Stimulated activated memory B cell treated with anti-CD40 and anti-IgM and Interleukin-4, amounts not matched to agents 10 μg/mL and 1 μg/mL and 100 μg/mL, for 72 hours (primary cell): ENCODE measurements around the gene HP1BP3.
A peak's percentile ranks its signal among the peaks of the same experiment; 100 is the strongest.
"Not testable (repeated sequence)": the region's sequence is repeated elsewhere in the genome, so short reads cannot be mapped to it uniquely, and the experiment has no call there.

Experiments used
- ATAC-seq: fragments of 150-1000 bp; cut with Tn5 transposase; 2 replicates; pipeline ENCODE4 v1.10.0; 2021
- H3K27ac Mint-ChIP-seq: one replicate; pipeline ENCODE4 v1.8.0; 2022; ENCODE audit warnings: mild to moderate bottlenecking, mixed read lengths
- H3K27me3 Mint-ChIP-seq: one replicate; pipeline ENCODE4 v1.8.0; 2022; ENCODE audit warnings: mixed read lengths
- H3K36me3 Mint-ChIP-seq: one replicate; pipeline ENCODE4 v1.8.0; 2022; ENCODE audit warnings: mixed read lengths
- H3K4me1 Mint-ChIP-seq: one replicate; pipeline ENCODE4 v1.8.0; 2022; ENCODE audit warnings: mixed read lengths
- H3K4me3 Mint-ChIP-seq: one replicate; pipeline ENCODE4 v1.8.0; 2022; ENCODE audit warnings: mild to moderate bottlenecking, moderate library complexity, mixed read lengths
- H3K9me3 Mint-ChIP-seq: one replicate; pipeline ENCODE4 v1.8.0; 2022; ENCODE audit warnings: mixed read lengths

HP1BP3 gene

GRCh38 chr1:20726118-20726911 lies 60.8 kb downstream of the HP1BP3 start:
- Mint-ChIP-seq H3K27me3 (peaks cover 38% of the 10 kb centered on the region), H3K27ac (no peak overlapping the region), H3K9me3 (no peaks in the 10 kb centered on the region), H3K4me1 (peaks cover 16% of the 10 kb centered on the region), H3K4me3 (no peak overlapping the region), H3K36me3 (no peaks in the 10 kb centered on the region)
- ATAC-seq: no peak

- no peaks in the 10 kb centered on the region for H3K36me3 Mint-ChIP-seq
- ATAC-seq: no peak
- no peaks in the 10 kb centered on the region for H3K9me3 Mint-ChIP-seq
- peaks cover 8% of the 10 kb centered on the region for H3K4me1 Mint-ChIP-seq
- H3K27me3 Mint-ChIP-seq: peaks cover 31% of the 10 kb centered on the region
- no peak overlapping the region for H3K27ac Mint-ChIP-seq
- no peak overlapping the region for H3K4me3 Mint-ChIP-seq
Observed at GRCh38 chr1:20725189-20726117, 61.7 kb downstream of the HP1BP3 start.

- H3K36me3 Mint-ChIP-seq: no peaks in the 10 kb centered on the region
- no peak overlapping the region for H3K27ac Mint-ChIP-seq
- ATAC-seq: no peak
- H3K9me3 Mint-ChIP-seq: no peaks in the 10 kb centered on the region
- H3K4me3 Mint-ChIP-seq: no peak overlapping the region
- H3K27me3 Mint-ChIP-seq: peaks cover 22% of the 10 kb centered on the region
- no peaks in the 10 kb centered on the region for H3K4me1 Mint-ChIP-seq
Observed at GRCh38 chr1:20724364-20725188, 62.5 kb downstream of the HP1BP3 start.

GRCh38 chr1:20723537-20724363 lies 63.4 kb downstream of the HP1BP3 start:
- H3K9me3 Mint-ChIP-seq: no peaks in the 10 kb centered on the region
- no peak overlapping the region for H3K4me3 Mint-ChIP-seq
- no peak overlapping the region for H3K27ac Mint-ChIP-seq
- peaks cover 18% of the 10 kb centered on the region for H3K27me3 Mint-ChIP-seq
- no peaks in the 10 kb centered on the region for H3K4me1 Mint-ChIP-seq
- no peaks in the 10 kb centered on the region for H3K36me3 Mint-ChIP-seq
- ATAC-seq: no peak

- H3K27ac Mint-ChIP-seq: no peak overlapping the region
- H3K27me3 Mint-ChIP-seq: peaks cover 18% of the 10 kb centered on the region
- no peak for ATAC-seq
- H3K9me3 Mint-ChIP-seq: no peaks in the 10 kb centered on the region
- no peaks in the 10 kb centered on the region for H3K36me3 Mint-ChIP-seq
- no peak overlapping the region for H3K4me3 Mint-ChIP-seq
- H3K4me1 Mint-ChIP-seq: peaks cover 2% of the 10 kb centered on the region
Observed at GRCh38 chr1:20723159-20723536, 64.0 kb downstream of the HP1BP3 start.

GRCh38 chr1:20721117-20722061 lies 65.7 kb downstream of the HP1BP3 start:
- ATAC-seq: no peak
- H3K27ac Mint-ChIP-seq: no peak overlapping the region

GRCh38 chr1:20720631-20721091 lies 66.4 kb downstream of the HP1BP3 start:
- Mint-ChIP-seq H3K4me3 (no peak overlapping the region), H3K36me3 (no peaks in the 10 kb centered on the region), H3K27me3 (peaks cover 33% of the 10 kb centered on the region), H3K27ac (no peak overlapping the region), H3K4me1 (peaks cover 5% of the 10 kb centered on the region), H3K9me3 (no peaks in the 10 kb centered on the region)
- ATAC-seq: no peak

More at GRCh38 chr1:20721117-20722061, 65.7 kb downstream of the HP1BP3 start:
- H3K36me3 Mint-ChIP-seq: no peaks in the 10 kb centered on the region
- peaks cover 5% of the 10 kb centered on the region for H3K4me1 Mint-ChIP-seq
- peaks cover 26% of the 10 kb centered on the region for H3K27me3 Mint-ChIP-seq
- no peaks in the 10 kb centered on the region for H3K9me3 Mint-ChIP-seq
- H3K4me3 Mint-ChIP-seq: no peak overlapping the region

GRCh38 chr1:20719871-20720620 lies 67.1 kb downstream of the HP1BP3 start:
- Mint-ChIP-seq H3K36me3 (no peaks in the 10 kb centered on the region), H3K27ac (no peak overlapping the region), H3K9me3 (no peaks in the 10 kb centered on the region), H3K4me1 (peaks cover 5% of the 10 kb centered on the region), H3K4me3 (no peak overlapping the region), H3K27me3 (peaks cover 39% of the 10 kb centered on the region)
- ATAC-seq: no peak

- Mint-ChIP-seq H3K9me3 (no peaks in the 10 kb centered on the region), H3K36me3 (no peaks in the 10 kb centered on the region), H3K4me3 (no peak overlapping the region), H3K27ac (no peak overlapping the region), H3K27me3 (peaks cover 41% of the 10 kb centered on the region), H3K4me1 (peaks cover 5% of the 10 kb centered on the region)
- ATAC-seq: no peak
Observed at GRCh38 chr1:20719261-20719660, 67.8 kb downstream of the HP1BP3 start.

GRCh38 chr1:20718343-20718882 lies 68.7 kb downstream of the HP1BP3 start:
- H3K36me3 Mint-ChIP-seq, ATAC-seq, H3K9me3 Mint-ChIP-seq, H3K27ac Mint-ChIP-seq, H3K4me1 Mint-ChIP-seq: not testable (repeated sequence)
- H3K27me3 Mint-ChIP-seq: peaks cover 41% of the 10 kb centered on the region
- peak overlapping the region; percentile 72 for H3K4me3 Mint-ChIP-seq

GRCh38 chr1:20717452-20718342 lies 69.4 kb downstream of the HP1BP3 start, which contains the start of gene KIF17:
TSS of gene KIF17 (minus strand) at chr1:20718007. CDS start at chr1:20717706, 301 bp downstream.
- Mint-ChIP-seq H3K4me3 (peak within 1 kb of the TSS; percentile 72), H3K4me1 (peaks cover 5% of the 10 kb centered on the region), H3K36me3 (no peaks in the 10 kb centered on the region), H3K27me3 (peaks cover 41% of the 10 kb centered on the region), H3K9me3 (no peaks in the 10 kb centered on the region), H3K27ac (no peak within 1 kb of the TSS)
- ATAC-seq: peak; percentile 62

- no peak overlapping the region for H3K27ac Mint-ChIP-seq
- H3K9me3 Mint-ChIP-seq: no peaks in the 10 kb centered on the region
- ATAC-seq: no peak
- peak overlapping the region; percentile 53 for H3K4me3 Mint-ChIP-seq
- no peaks in the 10 kb centered on the region for H3K36me3 Mint-ChIP-seq
- H3K4me1 Mint-ChIP-seq: peaks cover 5% of the 10 kb centered on the region
- H3K27me3 Mint-ChIP-seq: peaks cover 33% of the 10 kb centered on the region
Observed at GRCh38 chr1:20716232-20716631, 70.9 kb downstream of the HP1BP3 start.
